GM12878 (cell line): ENCODE data around the gene DMP1. TPM values are rescaled to one million over a fixed set of nuclear protein-coding genes. Genes with fewer than 3 reads are reported as not detected.

Experiments used
- ATAC-seq: fragments of 200-7000 bp; cut with Tn5 transposase; 3 replicates; pipeline ENCODE4 v1.9.1; 2020; ENCODE audit warnings: mild to moderate bottlenecking, moderate library complexity
- BruUV-seq: library from RNA; stranded (reverse); fragments of 400-500 nt; replicated peaks from 2 replicates; lab custom pipeline; 2021; lab: Mats Ljungman, UMichigan
- CTCF ChIA-PET: fragments of 300-600 bp; sonication (Branson Sonifier 250); formaldehyde crosslinking; extraction: SDS; loops from one replicate; lab custom pipeline; 2021; ENCODE audit warnings: inconsistent platforms; lab: Yijun Ruan, JAX
- POLR2A ChIA-PET: fragments of 350-600 bp; formaldehyde crosslinking; extraction: SDS; loops from one replicate; lab custom pipeline; 2021; ENCODE audit warnings: inconsistent platforms; lab: Charles Lee
- RAD21 ChIA-PET: fragments of 300-600 bp; sonication (Branson Sonifier 250); formaldehyde crosslinking; loops from one replicate; lab custom pipeline; 2023; ENCODE audit warnings: antibody characterized with exemption; ENCODE audit not compliant: unreplicated experiment; lab: Charles Lee
- SMC1A ChIA-PET: fragments of 300-600 bp; sonication (Branson Sonifier 250); formaldehyde crosslinking; loops from one replicate; lab custom pipeline; 2023; ENCODE audit not compliant: unreplicated experiment, uncharacterized antibody; lab: Charles Lee
- DNase-seq: peaks from one replicate; pipeline ENCODE4 v3.0.0-alpha.2; 2011; ENCODE audit warnings: low read depth, low spot score
- FAIRE-seq: peaks from 3 replicates; lab custom pipeline; 2011; peaks lifted over from hg19 to GRCh38; lab: Jason Lieb, UNC
- H2AFZ ChIP-seq: 2 replicates; pipeline ENCODE4 v1.6.0; 2011; ENCODE audit warnings: low read depth, low read length, control low read depth; ENCODE audit not compliant: control insufficient read depth
- H3K27ac ChIP-seq: 2 replicates; pipeline ENCODE4 v1.5.1; 2011; ENCODE audit warnings: control low read depth; ENCODE audit not compliant: control insufficient read depth, insufficient read depth
- H3K27me3 ChIP-seq, 2 experiments: replicated peaks in 1 of 2; 2 replicates each; pipeline versions ENCODE4 v1.6.0 to v1.6.1; 2011; ENCODE audit warnings: low read length in 1 of 2; ENCODE audit not compliant: control insufficient read depth in 2 of 2, insufficient read depth in 2 of 2
- H3K36me3 ChIP-seq, 2 experiments: 2 replicates each; pipeline ENCODE4 v1.5.1; 2011; ENCODE audit warnings: low read length in 1 of 2; ENCODE audit not compliant: control insufficient read depth in 2 of 2, insufficient read depth in 2 of 2
- H3K4me1 ChIP-seq: 2 replicates; pipeline ENCODE4 v1.6.1; 2011; ENCODE audit warnings: mild to moderate bottlenecking, low read length, moderate library complexity, mixed read lengths; ENCODE audit not compliant: control insufficient read depth, insufficient read depth
- H3K4me2 ChIP-seq: 2 replicates; pipeline ENCODE4 v1.6.0; 2011; ENCODE audit warnings: control low read depth; ENCODE audit not compliant: control insufficient read depth, insufficient read depth
- H3K4me3 ChIP-seq: fragments of 200-600 bp; sonication (generic); 2 replicates; pipeline ENCODE4 v1.5.1; 2016
- H3K79me2 ChIP-seq: 2 replicates; pipeline ENCODE4 v1.6.0; 2011; ENCODE audit warnings: low read length; ENCODE audit not compliant: control insufficient read depth, insufficient read depth
- H3K9ac ChIP-seq: 2 replicates; pipeline ENCODE4 v1.8.0; 2011; ENCODE audit warnings: low read length, control low read depth, mixed read lengths; ENCODE audit not compliant: control insufficient read depth, insufficient read depth
- H3K9me3 ChIP-seq: replicated peaks from 3 replicates; pipeline ENCODE4 v1.5.1; 2011; ENCODE audit warnings: mild to moderate bottlenecking, low read length; ENCODE audit not compliant: control insufficient read depth, insufficient read depth
- H4K20me1 ChIP-seq: 2 replicates; pipeline ENCODE4 v1.6.0; 2011; ENCODE audit not compliant: control insufficient read depth, insufficient read depth
- ASH2L ChIP-seq: fragments of 300-600, 200-600 bp; sonication (generic); IDR thresholded peaks from 2 replicates; pipeline ENCODE4 v1.6.1; 2017; ENCODE audit warnings: low read depth, mild to moderate bottlenecking, borderline replicate concordance
- CBFB ChIP-seq: IDR thresholded peaks from 2 replicates; pipeline ENCODE4 v1.6.1; 2016; ENCODE audit warnings: antibody characterized with exemption, low read depth
- CHD4 ChIP-seq: fragments of 200-600 bp; sonication (generic); IDR thresholded peaks from 2 replicates; pipeline ENCODE4 v1.6.1; 2016; ENCODE audit warnings: mild to moderate bottlenecking
- EED ChIP-seq: sonication (generic); IDR thresholded peaks from 2 replicates; pipeline ENCODE4 v1.6.1; 2016; ENCODE audit warnings: antibody characterized with exemption, low read depth
- HDAC2 ChIP-seq: fragments of 200-600 bp; sonication (generic); IDR thresholded peaks from 2 replicates; pipeline ENCODE4 v1.6.1; 2017
- MLLT1 ChIP-seq: fragments of 450-650 bp; IDR thresholded peaks from 2 replicates; pipeline ENCODE4 v1.6.1; 2016; ENCODE audit warnings: mild to moderate bottlenecking
- NFYB ChIP-seq: IDR thresholded peaks from 2 replicates; pipeline ENCODE4 v1.6.1; 2011; ENCODE audit warnings: low read depth, mild to moderate bottlenecking, low read length, improper control_type of control experiment, moderate library complexity; ENCODE audit not compliant: insufficient read depth
- POU2F2 ChIP-seq: IDR thresholded peaks from 3 replicates; pipeline ENCODE4 v1.6.1; 2011; ENCODE audit warnings: low read depth, mild to moderate bottlenecking, low read length, borderline replicate concordance
- SMAD1 ChIP-seq: fragments of 450-650 bp; IDR thresholded peaks from 2 replicates; pipeline ENCODE4 v1.6.1; 2018; ENCODE audit warnings: mild to moderate bottlenecking, low read depth; ENCODE audit not compliant: partially characterized antibody
- SREBF1 ChIP-seq: IDR thresholded peaks from 2 replicates; pipeline ENCODE4 v1.6.1; 2012; ENCODE audit warnings: mild to moderate bottlenecking, low read length
- SRF ChIP-seq, 2 experiments: IDR thresholded peaks; 2 replicates each; pipeline ENCODE4 v1.6.1; 2011; ENCODE audit warnings: low read depth in 2 of 2, low read length in 2 of 2, mild to moderate bottlenecking in 1 of 2, moderate library complexity in 1 of 2
- ZBED1 ChIP-seq: IDR thresholded peaks from 2 replicates; pipeline ENCODE4 v1.6.1; 2016; ENCODE audit warnings: borderline replicate concordance
- in situ Hi-C: fragments of 300-500 bp; cut with MboI; formaldehyde crosslinking; loops from 9 replicates; pipeline ENCODE4 v1.14.3; 2018; ENCODE audit warnings: mixed read lengths
- intact Hi-C: fragments of 100-400 bp; cut with micrococcal nuclease; formaldehyde crosslinking; loops from one replicate; pipeline ENCODE4 v1.14.2; 2022; ENCODE audit not compliant: unreplicated experiment
- polyA plus RNA-seq, 11 experiments: library from polyadenylated mRNA; depleted of rRNA in 4 of 11; unstranded in 6 of 11; stranded (reverse) in 5 of 11; fragments of >200 nt; fragmentation: Nextera tagmentation in 4 of 11; fragmentation: Illumina TruSeq in 1 of 11; extraction: Ambion mirVana in 4 of 11; extraction: Trizol in 1 of 11; gene quantifications; 1 replicate in 1 of 11; 2 replicates in 10 of 11; pipeline versions ENCODE4 v1.2.1 to v1.2.3, GENCODE V29; 2011 to 2016; ENCODE audit warnings: inconsistent platforms in 2 of 11, missing spikeins in 2 of 11, low read depth in 1 of 11
- total RNA-seq, 4 experiments: library from RNA; depleted of rRNA in 3 of 4; stranded (reverse); fragments of >200 nt in 3 of 4; fragmentation: Illumina TruSeq in 1 of 4; extraction: Trizol in 1 of 4; gene quantifications; 2 replicates each; pipeline versions ENCODE4 v1.2.1 to v1.2.3, GENCODE V29; 2013 to 2021
- TF ChIP-seq, protein P1 (sequence below): IDR thresholded peaks from 2 replicates; pipeline ENCODE4 v1.6.1; 2012; ENCODE audit warnings: low read depth, low read length, improper control_type of control experiment
- TF ChIP-seq, protein P2 (sequence below): fragments of 450-650 bp; IDR thresholded peaks from 2 replicates; pipeline ENCODE4 v1.6.1; 2016; ENCODE audit warnings: mild to moderate bottlenecking, moderate library complexity, borderline replicate concordance
- TF ChIP-seq, protein P3 (sequence below): fragments of 450-650 bp; IDR thresholded peaks from 2 replicates; pipeline ENCODE4 v1.6.1; 2017; ENCODE audit warnings: low read depth, mild to moderate bottlenecking, moderate library complexity

The DMP1 gene
- total and polyA plus RNA-seq, 10 of the 15 experiments (the other 5 are each of a cell fraction or from before 2014, with no cell fraction given), result not detected

- H3K4me2 ChIP-seq, result no peak overlapping the region
Observed at GRCh38 chr4:87620491-87620890, 29.6 kb upstream of the DMP1 start.

More at GRCh38 chr4:87620491-87620890, 29.6 kb upstream of the DMP1 start:
- in situ Hi-C loops, result no loop called here
- CTCF ChIA-PET, result no interaction called here
- FAIRE-seq (no peak), ATAC-seq (no peak), DNase-seq (no peak)
- no peak for TF ChIP-seq CHD4
- no peak for TF ChIP-seq SRF (IDR thresholded peaks at IDR 0.05; ENCODE audit: low read depth in 2 of 2, low read length in 2 of 2)
- no peak for TF ChIP-seq CBFB
- no peak for TF ChIP-seq EED
- no peak for TF ChIP-seq HDAC2
- no peak for TF ChIP-seq MLLT1
- no peak for TF ChIP-seq SMAD1
- TF ChIP-seq SREBF1, result no peak
- TF ChIP-seq POU2F2, result no peak
- TF ChIP-seq, protein P1, sequence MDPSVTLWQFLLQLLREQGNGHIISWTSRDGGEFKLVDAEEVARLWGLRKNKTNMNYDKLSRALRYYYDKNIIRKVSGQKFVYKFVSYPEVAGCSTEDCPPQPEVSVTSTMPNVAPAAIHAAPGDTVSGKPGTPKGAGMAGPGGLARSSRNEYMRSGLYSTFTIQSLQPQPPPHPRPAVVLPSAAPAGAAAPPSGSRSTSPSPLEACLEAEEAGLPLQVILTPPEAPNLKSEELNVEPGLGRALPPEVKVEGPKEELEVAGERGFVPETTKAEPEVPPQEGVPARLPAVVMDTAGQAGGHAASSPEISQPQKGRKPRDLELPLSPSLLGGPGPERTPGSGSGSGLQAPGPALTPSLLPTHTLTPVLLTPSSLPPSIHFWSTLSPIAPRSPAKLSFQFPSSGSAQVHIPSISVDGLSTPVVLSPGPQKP, result no peak
- no peak for TF ChIP-seq ZBED1
- TF ChIP-seq, protein P2, sequence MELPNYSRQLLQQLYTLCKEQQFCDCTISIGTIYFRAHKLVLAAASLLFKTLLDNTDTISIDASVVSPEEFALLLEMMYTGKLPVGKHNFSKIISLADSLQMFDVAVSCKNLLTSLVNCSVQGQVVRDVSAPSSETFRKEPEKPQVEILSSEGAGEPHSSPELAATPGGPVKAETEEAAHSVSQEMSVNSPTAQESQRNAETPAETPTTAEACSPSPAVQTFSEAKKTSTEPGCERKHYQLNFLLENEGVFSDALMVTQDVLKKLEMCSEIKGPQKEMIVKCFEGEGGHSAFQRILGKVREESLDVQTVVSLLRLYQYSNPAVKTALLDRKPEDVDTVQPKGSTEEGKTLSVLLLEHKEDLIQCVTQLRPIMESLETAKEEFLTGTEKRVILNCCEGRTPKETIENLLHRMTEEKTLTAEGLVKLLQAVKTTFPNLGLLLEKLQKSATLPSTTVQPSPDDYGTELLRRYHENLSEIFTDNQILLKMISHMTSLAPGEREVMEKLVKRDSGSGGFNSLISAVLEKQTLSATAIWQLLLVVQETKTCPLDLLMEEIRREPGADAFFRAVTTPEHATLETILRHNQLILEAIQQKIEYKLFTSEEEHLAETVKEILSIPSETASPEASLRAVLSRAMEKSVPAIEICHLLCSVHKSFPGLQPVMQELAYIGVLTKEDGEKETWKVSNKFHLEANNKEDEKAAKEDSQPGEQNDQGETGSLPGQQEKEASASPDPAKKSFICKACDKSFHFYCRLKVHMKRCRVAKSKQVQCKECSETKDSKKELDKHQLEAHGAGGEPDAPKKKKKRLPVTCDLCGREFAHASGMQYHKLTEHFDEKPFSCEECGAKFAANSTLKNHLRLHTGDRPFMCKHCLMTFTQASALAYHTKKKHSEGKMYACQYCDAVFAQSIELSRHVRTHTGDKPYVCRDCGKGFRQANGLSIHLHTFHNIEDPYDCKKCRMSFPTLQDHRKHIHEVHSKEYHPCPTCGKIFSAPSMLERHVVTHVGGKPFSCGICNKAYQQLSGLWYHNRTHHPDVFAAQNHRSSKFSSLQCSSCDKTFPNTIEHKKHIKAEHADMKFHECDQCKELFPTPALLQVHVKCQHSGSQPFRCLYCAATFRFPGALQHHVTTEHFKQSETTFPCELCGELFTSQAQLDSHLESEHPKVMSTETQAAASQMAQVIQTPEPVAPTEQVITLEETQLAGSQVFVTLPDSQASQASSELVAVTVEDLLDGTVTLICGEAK, result no peak
- TF ChIP-seq, protein P3, sequence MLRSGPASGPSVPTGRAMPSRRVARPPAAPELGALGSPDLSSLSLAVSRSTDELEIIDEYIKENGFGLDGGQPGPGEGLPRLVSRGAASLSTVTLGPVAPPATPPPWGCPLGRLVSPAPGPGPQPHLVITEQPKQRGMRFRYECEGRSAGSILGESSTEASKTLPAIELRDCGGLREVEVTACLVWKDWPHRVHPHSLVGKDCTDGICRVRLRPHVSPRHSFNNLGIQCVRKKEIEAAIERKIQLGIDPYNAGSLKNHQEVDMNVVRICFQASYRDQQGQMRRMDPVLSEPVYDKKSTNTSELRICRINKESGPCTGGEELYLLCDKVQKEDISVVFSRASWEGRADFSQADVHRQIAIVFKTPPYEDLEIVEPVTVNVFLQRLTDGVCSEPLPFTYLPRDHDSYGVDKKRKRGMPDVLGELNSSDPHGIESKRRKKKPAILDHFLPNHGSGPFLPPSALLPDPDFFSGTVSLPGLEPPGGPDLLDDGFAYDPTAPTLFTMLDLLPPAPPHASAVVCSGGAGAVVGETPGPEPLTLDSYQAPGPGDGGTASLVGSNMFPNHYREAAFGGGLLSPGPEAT, result no peak
- no peak for TF ChIP-seq ASH2L
- no peak for TF ChIP-seq NFYB
- Histone ChIP-seq H2AFZ (no peak overlapping the region), H3K9ac (no peak overlapping the region), H3K79me2 (no peaks in the 10 kb centered on the region), H3K27me3 (no peaks in the 10 kb centered on the region), H4K20me1 (no peaks in the 10 kb centered on the region), H3K36me3 (no peaks in the 10 kb centered on the region), H3K27ac (no peak overlapping the region), H3K4me3 (no peak overlapping the region), H3K4me1 (no peaks in the 10 kb centered on the region), H3K9me3 (no peaks in the 10 kb centered on the region)
- RAD21 ChIA-PET, result no interaction called here
- intact Hi-C loops, result no loop called here
- no TSS peak for BruUV-seq
- POLR2A ChIA-PET, result no interaction called here
- SMC1A ChIA-PET, result no interaction called here
